Stimulated activated naive CD8-positive, alpha-beta T cell treated with anti-CD3 and anti-CD28 coated beads, Interleukin-15, amount 100 ng/mL, for 72 hours (primary cell): Measurements from ENCODE around the gene SBK3.
"Not testable (repeated sequence)": the region's sequence is repeated elsewhere in the genome, so short reads cannot be mapped to it uniquely, and the experiment has no call there.

Experiments used
- ATAC-seq: fragments of 150-1000 bp; cut with Tn5 transposase; 2 replicates; pipeline ENCODE4 v1.10.0; 2021; ENCODE audit warnings: mild to moderate bottlenecking, moderate library complexity
- DNase-seq, 2 donors: peaks; one replicate each; pipeline ENCODE4 v3.0.0; 2021 to 2022
- H3K27ac Mint-ChIP-seq, 2 donors: one replicate each; pipeline ENCODE4 v1.8.0; 2022; ENCODE audit warnings: mild to moderate bottlenecking in 2 of 2, mixed read lengths in 2 of 2, moderate library complexity in 2 of 2
- H3K27me3 Mint-ChIP-seq: one replicate; pipeline ENCODE4 v1.8.0; 2022; ENCODE audit warnings: mixed read lengths
- H3K4me1 Mint-ChIP-seq: one replicate; pipeline ENCODE4 v1.8.0; 2022; ENCODE audit warnings: mild to moderate bottlenecking, mixed read lengths
- H3K4me3 Mint-ChIP-seq, 2 donors: one replicate each; pipeline ENCODE4 v1.8.0; 2022; ENCODE audit warnings: mild to moderate bottlenecking in 2 of 2, mixed read lengths in 2 of 2, moderate library complexity in 1 of 2
- H3K9me3 Mint-ChIP-seq, 2 donors: one replicate each; pipeline ENCODE4 v1.8.0; 2022; ENCODE audit warnings: mixed read lengths in 2 of 2

Gene SBK3

DNA sequence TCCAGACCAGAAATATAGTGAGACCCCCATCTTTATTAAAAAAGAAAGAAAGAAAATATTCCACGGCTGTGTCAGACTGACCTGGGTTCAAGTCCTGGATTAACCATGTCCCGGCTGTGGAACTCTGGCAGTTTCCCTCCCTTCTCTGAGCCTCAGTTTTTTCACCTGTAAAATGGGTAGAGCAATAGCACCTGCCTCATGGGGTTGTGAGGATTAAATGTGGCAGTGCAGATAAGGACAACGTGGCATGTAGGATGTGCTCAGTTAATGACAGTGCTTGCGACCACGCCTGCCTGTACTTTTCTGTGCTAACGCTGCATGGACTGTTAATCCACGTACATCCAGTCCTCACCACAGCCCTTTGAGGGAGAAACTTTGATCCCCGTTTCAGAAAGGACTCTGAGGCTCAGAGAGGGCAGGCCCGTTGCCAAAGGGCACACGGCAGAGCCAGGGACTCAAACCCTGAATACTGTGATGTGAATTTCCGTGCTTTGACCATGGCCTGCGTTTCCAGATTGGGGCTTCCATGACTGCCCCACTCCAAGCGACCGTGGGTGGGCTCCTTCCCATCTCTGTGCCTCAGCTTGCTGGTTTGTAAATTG, 24.6 kb downstream of the SBK3 start:
- DNase-seq (no peak), ATAC-seq (no peak)
- no peaks in the 10 kb centered on the region for H3K27me3 Mint-ChIP-seq
- no peak overlapping the region for H3K27ac Mint-ChIP-seq
- no peaks in the 10 kb centered on the region for H3K9me3 Mint-ChIP-seq
- H3K4me3 Mint-ChIP-seq = no peak overlapping the region
- H3K4me1 Mint-ChIP-seq = peaks cover 6% of the 10 kb centered on the region

GRCh38 chr19:55519451-55520311, 25.7 kb downstream of the SBK3 start:
- no peak overlapping the region for H3K27ac Mint-ChIP-seq
- peaks cover 6% of the 10 kb centered on the region for H3K4me1 Mint-ChIP-seq
- H3K27me3 Mint-ChIP-seq = no peaks in the 10 kb centered on the region
- ATAC-seq = no peak
- no peak for DNase-seq
- no peak overlapping the region for H3K4me3 Mint-ChIP-seq
- H3K9me3 Mint-ChIP-seq = no peaks in the 10 kb centered on the region

DNA sequence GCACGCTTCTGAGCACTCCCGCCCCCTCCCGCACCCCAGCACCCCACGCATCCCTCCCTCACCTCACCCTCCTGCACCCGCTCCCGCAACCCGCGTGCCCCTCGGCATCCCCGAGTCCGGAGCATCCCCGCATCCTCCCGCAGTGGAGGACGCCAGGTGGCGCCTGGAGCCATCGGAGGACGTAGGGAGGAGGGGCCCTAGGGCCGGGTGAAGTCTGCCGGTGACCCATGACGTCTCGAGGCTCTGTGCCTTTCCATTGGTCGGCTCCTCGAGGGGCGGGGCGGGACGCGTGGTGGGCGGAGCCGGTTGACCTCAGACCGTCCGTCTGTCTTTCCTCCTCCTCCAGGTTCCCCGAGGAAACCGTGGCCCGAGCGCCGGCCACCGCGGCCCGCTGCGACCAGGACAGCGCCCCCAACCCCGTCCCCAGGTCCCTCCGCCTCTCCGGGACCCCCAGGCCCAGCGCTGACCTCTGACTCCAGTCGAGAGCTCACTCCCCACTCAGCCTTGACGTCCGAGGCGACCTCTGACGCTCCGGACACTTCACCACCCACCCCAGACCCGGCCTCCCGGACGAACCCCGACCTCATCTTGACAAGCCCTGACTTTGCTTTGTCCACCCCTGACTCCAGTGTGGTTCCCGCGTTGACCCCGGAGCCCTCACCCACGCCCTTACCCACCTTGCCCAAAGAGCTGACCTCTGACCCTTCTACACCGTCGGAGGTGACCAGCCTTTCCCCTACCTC, 28.3 kb downstream of the SBK3 start:
- no peaks in the 10 kb centered on the region for H3K27me3 Mint-ChIP-seq
- no peaks in the 10 kb centered on the region for H3K9me3 Mint-ChIP-seq
- H3K27ac Mint-ChIP-seq = peak overlapping the region in 1 of 2 donors; percentile 80
- DNase-seq (peak; percentile 89 to 92), ATAC-seq (peak; percentile 99)
- H3K4me3 Mint-ChIP-seq = peak overlapping the region; percentile 84 to 86
- H3K4me1 Mint-ChIP-seq = peaks cover 6% of the 10 kb centered on the region

- DNase-seq = no peak
- Mint-ChIP-seq H3K27me3 (peaks cover 9% of the 10 kb centered on the region), H3K4me1 (peaks cover 11% of the 10 kb centered on the region), H3K4me3 (no peak overlapping the region), H3K27ac (no peak overlapping the region), H3K9me3 (peaks cover 6% of the 10 kb centered on the region in 2 donors)
- no peak for ATAC-seq
Observed at GRCh38 chr19:55508120-55508519, 37.2 kb downstream of the SBK3 start.

- no peak for DNase-seq
- peaks cover 7 to 8% of the 10 kb centered on the region in 2 donors for H3K9me3 Mint-ChIP-seq
- ATAC-seq = no peak
- no peaks in the 10 kb centered on the region for H3K27me3 Mint-ChIP-seq
- H3K4me1 Mint-ChIP-seq = peaks cover 27% of the 10 kb centered on the region
- H3K4me3 Mint-ChIP-seq = no peak overlapping the region
- no peak overlapping the region for H3K27ac Mint-ChIP-seq
Observed at GRCh38 chr19:55504981-55505380, 40.4 kb downstream of the SBK3 start.

DNA sequence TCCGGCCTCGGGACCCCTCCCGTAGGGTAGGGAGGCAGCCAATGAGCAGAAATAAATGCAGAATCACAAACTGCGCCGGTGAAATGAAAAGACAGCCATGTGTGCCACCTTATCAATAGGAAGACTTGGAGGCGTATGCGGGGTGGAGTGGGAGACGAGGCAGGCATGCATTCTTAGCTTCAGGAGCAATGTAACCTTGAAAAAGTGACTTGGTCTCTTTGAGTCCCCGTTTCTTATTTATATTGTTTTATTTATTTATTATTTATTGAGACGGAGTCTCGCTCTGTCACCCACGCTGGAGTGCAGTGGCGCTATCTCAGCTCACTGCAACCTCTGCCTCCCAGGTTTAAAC, 41.1 kb downstream of the SBK3 start:
- no peak for ATAC-seq
- Mint-ChIP-seq H3K27ac (no peak overlapping the region), H3K4me3 (peak overlapping the region; percentile 75 to 76), H3K27me3 (no peaks in the 10 kb centered on the region), H3K9me3 (peaks cover 7 to 8% of the 10 kb centered on the region in 2 donors), H3K4me1 (peaks cover 27% of the 10 kb centered on the region)
- no peak for DNase-seq

- peak; percentile 91 to 95 for DNase-seq
- peak overlapping the region; percentile 75 to 76 for H3K4me3 Mint-ChIP-seq
Observed at GRCh38 chr19:55503502-55504251, 41.7 kb downstream of the SBK3 start.

GRCh38 chr19:55503157-55503501, 42.2 kb downstream of the SBK3 start:
- Mint-ChIP-seq H3K4me3 (peak overlapping the region; percentile 75 to 76), H3K27ac (peak overlapping the region; percentile 49 to 89), H3K27me3 (no peaks in the 10 kb centered on the region), H3K9me3 (peaks cover 7 to 8% of the 10 kb centered on the region in 2 donors), H3K4me1 (peaks cover 27% of the 10 kb centered on the region)
- DNase-seq (no peak), ATAC-seq (no peak)

More at GRCh38 chr19:55503502-55504251, 41.7 kb downstream of the SBK3 start:
- Mint-ChIP-seq H3K27me3 (no peaks in the 10 kb centered on the region), H3K4me1 (peaks cover 27% of the 10 kb centered on the region), H3K9me3 (peaks cover 7 to 8% of the 10 kb centered on the region in 2 donors), H3K27ac (peak overlapping the region; percentile 49 to 89)
- peak; percentile 97 for ATAC-seq

DNA sequence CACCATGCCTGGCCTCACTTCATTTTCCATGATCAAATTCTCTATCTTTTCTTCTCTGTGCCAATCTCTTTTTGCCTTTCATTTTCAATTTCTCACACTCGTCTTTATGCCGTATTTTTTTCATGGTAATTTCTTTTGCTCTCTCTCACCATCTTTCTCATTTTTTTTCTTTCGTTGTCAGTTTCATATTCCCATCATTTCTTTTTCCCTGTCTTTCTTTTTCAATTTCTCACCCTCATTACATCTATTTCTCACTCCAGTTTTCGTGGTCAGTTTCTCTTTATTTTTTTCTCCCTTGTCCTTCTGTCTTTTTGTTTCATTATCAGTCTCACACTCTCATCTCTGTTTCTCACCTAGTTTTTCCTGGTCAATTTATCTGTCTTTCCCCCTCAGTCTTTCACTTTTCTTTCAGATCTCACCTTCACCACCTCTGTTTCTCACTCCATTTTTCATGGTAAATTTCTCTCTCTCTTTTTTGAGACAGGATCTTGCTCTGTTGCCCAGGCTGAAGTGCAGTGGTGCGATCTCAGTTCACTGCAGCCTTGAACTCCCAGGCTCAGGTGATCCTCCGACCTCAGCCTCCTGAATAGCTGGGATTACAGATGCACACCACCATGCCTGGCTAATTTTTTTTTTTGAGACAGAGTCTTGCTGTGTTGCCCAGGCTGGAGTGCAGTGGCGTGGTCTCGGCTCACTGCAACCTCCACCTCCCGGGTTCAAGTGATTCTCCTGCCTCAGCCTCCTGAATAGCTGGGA, 43.0 kb downstream of the SBK3 start:
- no peak for ATAC-seq
- peak overlapping the region; percentile 0 to 3 for H3K4me3 Mint-ChIP-seq
- H3K27me3 Mint-ChIP-seq = no peaks in the 10 kb centered on the region

GRCh38 chr19:55500368-55500952, 44.9 kb downstream of the SBK3 start:
- Mint-ChIP-seq H3K9me3 (peaks cover 7 to 8% of the 10 kb centered on the region in 2 donors), H3K27ac (no peak overlapping the region), H3K4me3 (no peak overlapping the region), H3K27me3 (no peaks in the 10 kb centered on the region), H3K4me1 (peaks cover 27% of the 10 kb centered on the region)
- DNase-seq (no peak), ATAC-seq (no peak)

More for the DNA sequence above, 43.0 kb downstream of the SBK3 start:
- H3K27ac Mint-ChIP-seq = no peak overlapping the region
- H3K4me1 Mint-ChIP-seq = peaks cover 27% of the 10 kb centered on the region
- DNase-seq = no peak
- H3K9me3 Mint-ChIP-seq = peaks cover 7 to 8% of the 10 kb centered on the region in 2 donors

DNA sequence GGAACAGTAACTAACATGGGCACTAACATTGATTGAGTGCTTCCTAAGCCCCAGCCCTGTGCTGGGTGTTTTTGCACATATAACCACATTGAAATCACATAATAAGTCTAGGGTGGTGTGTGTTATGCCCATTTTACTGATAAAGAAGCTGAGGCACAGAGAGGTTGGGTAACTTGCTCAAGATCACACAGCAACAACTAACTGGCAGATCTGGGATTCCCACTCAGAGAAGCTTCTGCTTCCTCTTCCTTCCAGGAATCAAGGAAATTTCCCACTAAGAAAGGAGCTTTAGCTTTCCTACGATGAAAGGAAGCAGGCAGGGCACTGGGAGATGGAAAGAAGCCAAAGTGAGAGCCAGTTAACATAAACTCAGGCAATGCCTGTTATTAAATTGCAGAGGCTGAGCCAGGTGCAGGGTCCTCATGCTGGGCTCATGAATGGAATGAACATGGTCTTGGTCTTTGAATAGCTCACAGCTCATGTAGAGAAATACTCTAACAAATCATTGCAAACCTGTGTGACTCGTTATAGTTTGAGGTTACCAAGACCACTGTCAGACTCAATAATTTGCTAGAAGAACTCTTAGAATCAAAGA, 47.0 kb downstream of the SBK3 start:
- no peak overlapping the region for H3K4me3 Mint-ChIP-seq
- peaks cover 3 to 5% of the 10 kb centered on the region in 2 donors for H3K9me3 Mint-ChIP-seq
- DNase-seq (no peak), ATAC-seq (no peak)
- peaks cover 28% of the 10 kb centered on the region for H3K4me1 Mint-ChIP-seq
- peaks cover under 1% of the 10 kb centered on the region for H3K27me3 Mint-ChIP-seq
- H3K27ac Mint-ChIP-seq = no peak overlapping the region

DNA sequence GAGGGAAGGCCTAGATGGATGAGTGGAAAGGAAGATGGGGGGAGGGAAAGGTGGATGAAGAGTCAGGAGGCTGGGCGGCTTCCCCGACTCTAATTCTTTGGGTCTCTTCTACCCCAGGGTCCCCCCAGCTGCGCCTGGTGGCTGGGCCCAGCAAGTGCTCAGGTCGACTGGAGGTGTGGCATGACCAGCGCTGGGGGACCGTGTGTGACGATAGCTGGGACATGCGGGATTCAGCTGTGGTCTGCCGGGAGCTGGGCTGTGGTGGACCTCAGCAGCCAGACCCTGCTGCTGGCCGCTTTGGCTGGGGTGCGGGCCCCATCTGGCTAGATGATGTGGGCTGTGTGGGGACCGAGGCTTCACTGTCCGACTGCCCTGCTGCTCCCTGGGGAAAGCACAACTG, 47.6 kb downstream of the SBK3 start:
- H3K4me1 Mint-ChIP-seq = peaks cover 24% of the 10 kb centered on the region
- no peak overlapping the region for H3K4me3 Mint-ChIP-seq
- H3K27ac Mint-ChIP-seq = peak overlapping the region in 1 of 2 donors; percentile 36
- no peaks in the 10 kb centered on the region for H3K9me3 Mint-ChIP-seq
- no peak for ATAC-seq
- peaks cover 7% of the 10 kb centered on the region for H3K27me3 Mint-ChIP-seq
- DNase-seq = no peak

DNA sequence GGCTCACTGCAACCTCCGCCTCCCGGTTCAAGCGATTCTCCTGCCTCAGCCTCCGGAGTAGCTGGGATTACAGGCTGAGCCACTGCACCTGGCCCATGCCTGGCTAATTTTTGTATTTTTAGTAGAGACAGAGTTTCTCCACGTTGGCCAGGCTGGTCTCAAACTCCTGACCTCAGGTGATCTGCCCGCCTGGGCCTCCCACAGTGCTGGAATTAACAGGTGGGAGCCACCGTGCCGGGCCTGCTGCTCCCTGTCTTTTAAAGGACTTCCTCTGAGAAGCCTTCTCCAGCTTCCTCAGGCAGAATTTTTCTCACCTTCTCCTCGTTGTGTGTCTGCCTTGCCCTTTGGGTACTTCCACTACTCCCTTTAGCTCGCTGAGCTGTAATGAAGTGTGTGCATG, 48.5 kb downstream of the SBK3 start:
- Mint-ChIP-seq H3K27me3 (peaks cover 16% of the 10 kb centered on the region), H3K4me1 (peaks cover 14% of the 10 kb centered on the region)
- not testable (repeated sequence) for DNase-seq, ATAC-seq, H3K27ac Mint-ChIP-seq, H3K9me3 Mint-ChIP-seq, H3K4me3 Mint-ChIP-seq
